RWPE2 (cell line): ENCODE data around the gene RNASEH2B.

ENCODE experiments used
- ATAC-seq: fragments of 200-7000 bp; cut with Tn5 transposase; 3 replicates; pipeline ENCODE4 v1.9.1; 2021; ENCODE audit warnings: low read depth
- DNase-seq: peaks from one replicate; pipeline ENCODE4 v3.0.0-alpha.2; 2020; ENCODE audit warnings: low spot score
- H3K27ac ChIP-seq: fragments of 450-650 bp; 2 replicates; pipeline ENCODE4 v1.5.1; 2017; ENCODE audit warnings: mild to moderate bottlenecking; ENCODE audit not compliant: poor library complexity, severe bottlenecking
- H3K27me3 ChIP-seq: fragments of 250-450 bp; sonication (Bioruptor Pico); 2 replicates; pipeline ENCODE4 v1.5.1; 2021; ENCODE audit warnings: mild to moderate bottlenecking, moderate library complexity; ENCODE audit not compliant: insufficient read depth, poor library complexity, severe bottlenecking
- H3K36me3 ChIP-seq: fragments of 250-450 bp; sonication (Bioruptor Pico); 2 replicates; pipeline ENCODE4 v1.5.1; 2020; ENCODE audit warnings: low read depth, mild to moderate bottlenecking, moderate library complexity
- H3K4me1 ChIP-seq: fragments of 250-450 bp; sonication (Bioruptor Pico); 2 replicates; pipeline ENCODE4 v1.5.1; 2021; ENCODE audit warnings: mild to moderate bottlenecking, moderate library complexity; ENCODE audit not compliant: insufficient read depth, poor library complexity, severe bottlenecking
- H3K4me3 ChIP-seq: fragments of 250-450 bp; sonication (Bioruptor Pico); 2 replicates; pipeline ENCODE4 v1.5.1; 2021; ENCODE audit warnings: mild to moderate bottlenecking, moderate library complexity; ENCODE audit not compliant: severe bottlenecking
- H3K9me3 ChIP-seq: fragments of 250-450 bp; sonication (Bioruptor Pico); 2 replicates; pipeline ENCODE4 v1.5.1; 2021; ENCODE audit warnings: mild to moderate bottlenecking, moderate library complexity; ENCODE audit not compliant: severe bottlenecking
- TF ChIP-seq, protein P1 (sequence below): fragments of 450-650 bp; IDR thresholded peaks from one replicate; pipeline ENCODE4 v1.5.1; 2017; ENCODE audit warnings: mild to moderate bottlenecking, moderate library complexity; ENCODE audit not compliant: poor library complexity, severe bottlenecking

RNASEH2B gene

DNA sequence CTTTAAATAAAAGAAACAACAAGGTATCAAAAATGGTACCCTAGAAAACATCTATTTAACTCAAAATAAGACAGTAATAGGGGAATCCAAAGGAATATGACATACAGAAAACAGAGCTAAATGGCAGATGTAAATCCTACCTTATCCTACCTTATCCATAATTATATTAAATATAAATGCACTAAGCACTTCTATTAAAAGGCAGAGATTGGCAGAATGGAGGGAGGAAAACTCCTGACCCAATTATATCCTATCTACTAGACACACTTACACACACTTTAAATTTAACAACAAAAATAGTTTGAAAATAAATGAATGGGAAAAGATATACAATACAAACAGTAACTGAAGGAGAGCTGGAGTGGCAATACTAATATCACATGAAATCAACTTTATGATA, 14.4 kb downstream of the RNASEH2B start:
- H3K27me3 ChIP-seq, result no peaks in the 10 kb centered on the region

DNA sequence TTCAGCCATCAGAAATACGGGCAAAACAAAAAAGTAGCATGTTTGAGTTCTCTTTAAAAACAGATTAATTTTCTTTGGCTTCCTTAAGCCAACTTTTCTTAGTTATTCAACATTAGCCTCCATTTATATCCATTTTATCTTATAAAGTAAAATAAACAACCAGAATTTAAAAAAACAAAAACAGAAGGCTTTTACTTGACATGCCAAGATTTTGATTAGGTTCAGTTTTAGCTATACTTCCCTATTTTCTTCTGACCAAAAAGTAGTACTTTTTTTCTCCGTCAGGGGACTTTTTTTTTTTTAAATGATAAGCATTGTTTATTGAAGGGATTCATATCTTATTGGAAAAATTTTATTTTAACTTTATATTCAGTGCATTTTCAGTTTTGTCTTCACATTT, 18.1 kb downstream of the RNASEH2B start:
- ATAC-seq (no peak), DNase-seq (no peak)
- peaks cover 2% of the 10 kb centered on the region for H3K9me3 ChIP-seq
- no peaks in the 10 kb centered on the region for H3K4me1 ChIP-seq
- no peak overlapping the region for H3K4me3 ChIP-seq
- H3K36me3 ChIP-seq, result no peaks in the 10 kb centered on the region; the same call in 1 of the 2 replicates
- H3K27me3 ChIP-seq, result no peaks in the 10 kb centered on the region
- TF ChIP-seq, protein P1, sequence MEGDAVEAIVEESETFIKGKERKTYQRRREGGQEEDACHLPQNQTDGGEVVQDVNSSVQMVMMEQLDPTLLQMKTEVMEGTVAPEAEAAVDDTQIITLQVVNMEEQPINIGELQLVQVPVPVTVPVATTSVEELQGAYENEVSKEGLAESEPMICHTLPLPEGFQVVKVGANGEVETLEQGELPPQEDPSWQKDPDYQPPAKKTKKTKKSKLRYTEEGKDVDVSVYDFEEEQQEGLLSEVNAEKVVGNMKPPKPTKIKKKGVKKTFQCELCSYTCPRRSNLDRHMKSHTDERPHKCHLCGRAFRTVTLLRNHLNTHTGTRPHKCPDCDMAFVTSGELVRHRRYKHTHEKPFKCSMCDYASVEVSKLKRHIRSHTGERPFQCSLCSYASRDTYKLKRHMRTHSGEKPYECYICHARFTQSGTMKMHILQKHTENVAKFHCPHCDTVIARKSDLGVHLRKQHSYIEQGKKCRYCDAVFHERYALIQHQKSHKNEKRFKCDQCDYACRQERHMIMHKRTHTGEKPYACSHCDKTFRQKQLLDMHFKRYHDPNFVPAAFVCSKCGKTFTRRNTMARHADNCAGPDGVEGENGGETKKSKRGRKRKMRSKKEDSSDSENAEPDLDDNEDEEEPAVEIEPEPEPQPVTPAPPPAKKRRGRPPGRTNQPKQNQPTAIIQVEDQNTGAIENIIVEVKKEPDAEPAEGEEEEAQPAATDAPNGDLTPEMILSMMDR, result no peak
- H3K27ac ChIP-seq, result no peak overlapping the region

More for the DNA sequence above, 14.4 kb downstream of the RNASEH2B start:
- TF ChIP-seq, protein P1, result no peak
- Histone ChIP-seq H3K4me3 (no peak overlapping the region), H3K9me3 (peaks cover 5% of the 10 kb centered on the region), H3K4me1 (no peaks in the 10 kb centered on the region), H3K27ac (no peak overlapping the region), H3K36me3 (no peaks in the 10 kb centered on the region)
- DNase-seq (no peak), ATAC-seq (no peak)

DNA sequence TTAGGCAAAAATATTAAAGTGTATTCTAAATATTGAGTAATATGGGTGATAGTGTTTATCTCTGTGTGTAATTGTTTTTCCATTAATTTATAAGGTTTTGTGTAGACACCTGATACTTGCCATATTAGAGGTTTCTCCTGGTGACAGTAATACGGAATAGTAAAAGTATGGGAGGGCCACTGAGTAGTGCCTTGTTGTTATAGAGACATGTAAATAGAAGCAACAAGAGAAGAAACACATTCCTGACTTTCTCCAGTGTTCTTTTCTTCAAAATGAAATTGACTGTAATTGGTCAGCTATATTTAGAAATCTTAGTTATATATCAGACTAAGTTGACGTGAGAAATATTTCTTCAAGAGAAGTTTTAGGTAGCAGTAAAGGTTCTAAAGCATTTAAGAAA, 18.5 kb downstream of the RNASEH2B start:
- Histone ChIP-seq H3K9me3 (peaks cover 2% of the 10 kb centered on the region), H3K27ac (no peak overlapping the region), H3K36me3 (peaks cover 2% of the 10 kb centered on the region; the same call in 1 of the 2 replicates), H3K27me3 (no peaks in the 10 kb centered on the region), H3K4me3 (no peak overlapping the region), H3K4me1 (no peaks in the 10 kb centered on the region)
- TF ChIP-seq, protein P1, result no peak
- DNase-seq (no peak), ATAC-seq (no peak)

DNA sequence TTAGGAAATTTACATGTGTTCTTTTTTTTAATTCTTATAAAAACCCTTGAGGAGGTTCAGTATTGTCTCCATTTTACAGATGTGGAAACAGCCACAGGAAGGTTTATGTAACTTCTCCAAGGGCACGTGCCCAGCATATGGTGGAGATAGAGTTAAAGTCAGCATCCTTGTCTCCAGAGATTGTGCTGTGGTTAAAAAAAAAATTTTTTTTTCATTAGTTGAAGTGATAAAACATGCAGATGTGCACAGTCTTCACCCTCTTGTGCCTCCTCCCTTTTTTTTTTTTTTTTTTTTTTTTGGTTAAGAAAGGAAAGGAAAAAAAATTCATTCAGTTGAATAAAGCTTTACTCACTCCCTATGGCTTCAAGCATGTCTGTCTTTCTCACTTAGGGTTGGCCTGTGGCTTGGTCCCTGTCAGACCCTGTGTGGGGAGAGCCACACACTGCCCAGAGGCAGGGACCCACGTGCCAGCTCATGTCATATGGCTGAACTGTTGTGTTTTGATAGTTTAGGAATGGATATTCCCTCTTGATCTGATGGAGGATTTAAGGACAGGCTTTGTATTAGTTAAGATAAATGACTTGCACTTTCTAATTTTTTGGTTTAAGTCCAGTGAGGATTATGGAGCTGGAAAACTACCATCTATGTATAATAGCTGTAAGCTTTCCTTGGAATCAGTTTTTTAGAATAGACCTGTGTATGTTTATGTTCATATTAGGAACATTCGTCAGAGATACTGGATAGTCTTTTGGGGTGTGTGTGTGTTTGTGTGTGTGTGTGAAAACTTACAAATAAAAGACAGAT, 19.3 kb downstream of the RNASEH2B start:
- ATAC-seq, result no peak
- TF ChIP-seq, protein P1, result no peak
- Histone ChIP-seq H3K27me3 (no peaks in the 10 kb centered on the region), H3K27ac (no peak overlapping the region), H3K4me1 (no peaks in the 10 kb centered on the region), H3K36me3 (peaks cover 9% of the 10 kb centered on the region), H3K9me3 (peaks cover 2% of the 10 kb centered on the region), H3K4me3 (no peak overlapping the region)
- no peak for DNase-seq

DNA sequence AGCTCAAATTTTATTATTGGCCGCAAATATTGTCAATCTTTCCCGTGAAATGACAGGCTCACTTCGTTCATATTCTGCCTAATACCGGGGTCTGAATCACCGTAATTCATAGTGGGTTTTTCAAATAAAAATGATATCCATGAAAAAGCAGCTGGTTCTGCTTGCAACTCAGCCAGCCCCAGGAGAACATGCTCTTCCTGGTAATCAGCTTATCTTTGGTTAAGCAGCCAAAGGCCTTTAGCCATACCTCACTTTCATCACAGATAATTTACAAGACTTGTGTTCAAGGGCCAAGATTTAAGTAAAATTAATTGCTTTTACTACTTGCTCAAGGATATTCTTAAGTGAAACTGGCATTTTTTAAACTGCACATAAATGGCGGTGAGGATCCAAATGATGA, 22.5 kb downstream of the RNASEH2B start:
- no peak for ATAC-seq
- Histone ChIP-seq H3K27ac (no peak overlapping the region), H3K36me3 (peaks cover 13% of the 10 kb centered on the region)

More for the DNA sequence above, 22.5 kb downstream of the RNASEH2B start:
- H3K27me3 ChIP-seq, result no peaks in the 10 kb centered on the region
- H3K9me3 ChIP-seq, result no peaks in the 10 kb centered on the region
- DNase-seq, result no peak
- H3K4me1 ChIP-seq, result no peaks in the 10 kb centered on the region
- H3K4me3 ChIP-seq, result no peak overlapping the region
- TF ChIP-seq, protein P1, result no peak
